Parathyroid adenoma (tissue), 2 donors: Measurements from ENCODE around the gene ELN.

ENCODE experiments used
- H2AFZ ChIP-seq: fragments of 300-600 bp; sonication (generic); one replicate; pipeline ENCODE4 v1.7.0; 2017; ENCODE audit warnings: antibody characterized with exemption, mild to moderate bottlenecking
- H3K27ac ChIP-seq: fragments of 300-600 bp; sonication (generic); one replicate; pipeline ENCODE4 v1.7.0; 2017
- H3K27me3 ChIP-seq: fragments of 300-600 bp; sonication (generic); one replicate; pipeline ENCODE4 v1.7.0; 2017; ENCODE audit warnings: low read length; ENCODE audit not compliant: control insufficient read depth, insufficient read depth
- H3K36me3 ChIP-seq: fragments of 300-600 bp; sonication (generic); one replicate; pipeline ENCODE4 v1.7.0; 2017; ENCODE audit warnings: low read length; ENCODE audit not compliant: control insufficient read depth, insufficient read depth
- H3K4me1 ChIP-seq: fragments of 300-600 bp; sonication (generic); one replicate; pipeline ENCODE4 v1.7.0; 2017; ENCODE audit warnings: control low read depth
- H3K4me2 ChIP-seq: fragments of 300-600 bp; sonication (generic); one replicate; pipeline ENCODE4 v1.7.0; 2017; ENCODE audit warnings: low read length
- H3K4me3 ChIP-seq: fragments of 300-600 bp; sonication (generic); one replicate; pipeline ENCODE4 v1.7.0; 2017; ENCODE audit warnings: low read depth, low read length
- H3K79me2 ChIP-seq: fragments of 300-600 bp; sonication (generic); one replicate; pipeline ENCODE4 v1.7.0; 2017; ENCODE audit warnings: control low read depth
- H3K9ac ChIP-seq: fragments of 300-600 bp; sonication (generic); one replicate; pipeline ENCODE4 v1.7.0; 2017; ENCODE audit warnings: mild to moderate bottlenecking
- H3K9me3 ChIP-seq: fragments of 300-600 bp; sonication (generic); one replicate; pipeline ENCODE4 v1.7.0; 2017; ENCODE audit warnings: low read length; ENCODE audit not compliant: control insufficient read depth
- TF ChIP-seq, protein P1 (sequence below): fragments of 300-600 bp; sonication (generic); IDR thresholded peaks from one replicate; pipeline ENCODE4 v1.7.0; 2017; ENCODE audit warnings: antibody characterized with exemption, mild to moderate bottlenecking
- donor health status: primary hyperparathyroidism.

ELN gene

GRCh38 chr7:74031403-74032190, 3.6 kb downstream of the ELN start:
- no peaks in the 10 kb centered on the region for H3K36me3 ChIP-seq
- H3K9ac ChIP-seq, result no peak overlapping the region
- H3K4me3 ChIP-seq, result no peak overlapping the region
- no peaks in the 10 kb centered on the region for H3K27me3 ChIP-seq
- H3K4me1 ChIP-seq, result no peaks in the 10 kb centered on the region
- no peaks in the 10 kb centered on the region for H3K9me3 ChIP-seq
- no peak overlapping the region for H2AFZ ChIP-seq
- TF ChIP-seq, protein P1, sequence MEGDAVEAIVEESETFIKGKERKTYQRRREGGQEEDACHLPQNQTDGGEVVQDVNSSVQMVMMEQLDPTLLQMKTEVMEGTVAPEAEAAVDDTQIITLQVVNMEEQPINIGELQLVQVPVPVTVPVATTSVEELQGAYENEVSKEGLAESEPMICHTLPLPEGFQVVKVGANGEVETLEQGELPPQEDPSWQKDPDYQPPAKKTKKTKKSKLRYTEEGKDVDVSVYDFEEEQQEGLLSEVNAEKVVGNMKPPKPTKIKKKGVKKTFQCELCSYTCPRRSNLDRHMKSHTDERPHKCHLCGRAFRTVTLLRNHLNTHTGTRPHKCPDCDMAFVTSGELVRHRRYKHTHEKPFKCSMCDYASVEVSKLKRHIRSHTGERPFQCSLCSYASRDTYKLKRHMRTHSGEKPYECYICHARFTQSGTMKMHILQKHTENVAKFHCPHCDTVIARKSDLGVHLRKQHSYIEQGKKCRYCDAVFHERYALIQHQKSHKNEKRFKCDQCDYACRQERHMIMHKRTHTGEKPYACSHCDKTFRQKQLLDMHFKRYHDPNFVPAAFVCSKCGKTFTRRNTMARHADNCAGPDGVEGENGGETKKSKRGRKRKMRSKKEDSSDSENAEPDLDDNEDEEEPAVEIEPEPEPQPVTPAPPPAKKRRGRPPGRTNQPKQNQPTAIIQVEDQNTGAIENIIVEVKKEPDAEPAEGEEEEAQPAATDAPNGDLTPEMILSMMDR, result no peak
- no peak overlapping the region for H3K4me2 ChIP-seq
- no peaks in the 10 kb centered on the region for H3K79me2 ChIP-seq
- H3K27ac ChIP-seq, result no peak overlapping the region

DNA sequence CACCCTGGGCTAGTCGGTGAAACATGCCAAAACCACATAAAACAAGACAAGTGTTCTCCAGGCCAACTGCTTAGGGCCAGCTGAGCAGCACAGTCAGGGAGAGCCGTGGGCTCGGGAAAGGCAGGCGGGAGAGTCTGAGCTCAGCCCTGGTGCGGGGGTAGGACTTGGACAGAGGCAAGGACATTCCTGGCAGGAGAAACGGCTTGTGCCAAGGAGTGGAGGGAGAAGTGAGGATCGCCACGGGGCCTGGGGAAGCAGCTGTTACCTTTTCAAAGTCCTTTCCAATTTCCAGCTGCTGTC, 4.2 kb downstream of the ELN start:
- Histone ChIP-seq H3K4me2 (no peak overlapping the region), H3K4me3 (no peak overlapping the region), H3K9ac (no peak overlapping the region), H2AFZ (no peak overlapping the region), H3K27ac (no peak overlapping the region), H3K4me1 (no peaks in the 10 kb centered on the region), H3K9me3 (no peaks in the 10 kb centered on the region), H3K36me3 (no peaks in the 10 kb centered on the region), H3K27me3 (no peaks in the 10 kb centered on the region), H3K79me2 (no peaks in the 10 kb centered on the region)
- TF ChIP-seq, protein P1, result no peak

- no peaks in the 10 kb centered on the region for H3K4me1 ChIP-seq
- no peaks in the 10 kb centered on the region for H3K36me3 ChIP-seq
- H3K27me3 ChIP-seq, result no peaks in the 10 kb centered on the region
- no peak overlapping the region for H3K4me3 ChIP-seq
- TF ChIP-seq, protein P1, result no peak
- no peak overlapping the region for H3K4me2 ChIP-seq
- H3K9ac ChIP-seq, result no peak overlapping the region
- H3K79me2 ChIP-seq, result no peaks in the 10 kb centered on the region
- H2AFZ ChIP-seq, result no peak overlapping the region
- H3K27ac ChIP-seq, result no peak overlapping the region
- no peaks in the 10 kb centered on the region for H3K9me3 ChIP-seq
Measured at GRCh38 chr7:74032624-74033371, 4.8 kb downstream of the ELN start.

DNA sequence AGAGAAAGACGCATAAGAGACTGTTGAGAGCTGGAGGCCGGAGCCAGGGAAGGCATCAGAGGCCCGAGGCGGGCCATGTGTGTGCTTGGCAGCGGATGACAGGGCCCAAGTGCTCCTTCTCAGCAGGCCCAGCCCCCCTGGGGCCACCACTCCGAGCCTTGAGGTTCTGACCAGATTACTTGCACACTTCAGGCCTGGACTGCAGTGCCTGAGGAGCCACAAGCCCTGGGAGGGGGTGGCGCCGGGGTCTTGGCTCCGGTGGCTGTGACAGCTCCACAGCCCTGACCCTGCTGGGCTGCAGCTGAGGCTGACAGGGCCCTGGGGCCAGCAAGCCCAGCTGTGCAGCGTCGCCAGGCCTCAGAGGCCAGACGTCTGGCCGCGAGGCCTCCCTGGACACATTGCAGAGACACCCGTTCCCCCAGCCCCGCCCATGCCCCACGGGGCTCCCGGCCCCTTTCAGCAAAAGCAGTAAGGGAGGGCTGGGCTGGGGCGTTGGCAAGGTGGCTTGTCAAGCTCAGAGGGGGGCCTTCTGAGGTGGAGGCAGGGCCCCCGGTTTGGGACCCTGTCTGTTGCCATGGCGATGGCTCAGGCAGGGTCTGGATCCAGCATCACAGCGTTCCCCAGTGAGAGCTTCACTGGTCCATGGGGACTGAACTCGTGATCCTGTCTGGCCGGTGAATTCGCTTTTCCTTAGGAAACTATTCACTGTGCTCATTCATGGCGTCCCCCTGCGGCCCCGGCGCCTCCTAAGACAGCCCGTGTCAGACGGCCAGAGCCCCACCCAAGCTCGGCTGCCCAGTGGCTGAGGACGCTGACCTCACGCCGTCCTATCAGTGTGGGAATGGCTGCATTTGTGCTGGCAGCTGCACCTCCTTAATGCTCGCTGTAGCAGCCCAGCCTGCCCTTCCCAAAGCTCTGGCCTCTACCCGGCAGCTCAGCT, 5.7 kb downstream of the ELN start:
- TF ChIP-seq, protein P1, result no peak
- H3K9ac ChIP-seq, result no peak overlapping the region

More for the DNA sequence above, 5.7 kb downstream of the ELN start:
- Histone ChIP-seq H3K27ac (no peak overlapping the region), H3K27me3 (no peaks in the 10 kb centered on the region), H3K79me2 (no peaks in the 10 kb centered on the region), H3K4me3 (no peak overlapping the region), H3K4me1 (no peaks in the 10 kb centered on the region), H3K4me2 (no peak overlapping the region), H3K9me3 (no peaks in the 10 kb centered on the region), H3K36me3 (no peaks in the 10 kb centered on the region), H2AFZ (no peak overlapping the region)
